Breast epithelium (tissue), 3 donors: ENCODE data around the gene CREM.

Experiments
- POLR2A ChIP-seq: fragments of 450-650 bp; IDR thresholded peaks from one replicate; pipeline ENCODE4 v1.6.1; 2016; ENCODE audit warnings: antibody characterized with exemption, mild to moderate bottlenecking, moderate library complexity
- TF ChIP-seq, protein P1 (sequence below), 3 donors: fragments of 450-650 bp; IDR thresholded peaks; one replicate each; pipeline ENCODE4 v1.5.1; 2016 to 2017; ENCODE audit warnings: antibody characterized with exemption in 3 of 3, mild to moderate bottlenecking in 3 of 3, moderate library complexity in 3 of 3

- TF ChIP-seq POLR2A, result no peak
- TF ChIP-seq, protein P1, sequence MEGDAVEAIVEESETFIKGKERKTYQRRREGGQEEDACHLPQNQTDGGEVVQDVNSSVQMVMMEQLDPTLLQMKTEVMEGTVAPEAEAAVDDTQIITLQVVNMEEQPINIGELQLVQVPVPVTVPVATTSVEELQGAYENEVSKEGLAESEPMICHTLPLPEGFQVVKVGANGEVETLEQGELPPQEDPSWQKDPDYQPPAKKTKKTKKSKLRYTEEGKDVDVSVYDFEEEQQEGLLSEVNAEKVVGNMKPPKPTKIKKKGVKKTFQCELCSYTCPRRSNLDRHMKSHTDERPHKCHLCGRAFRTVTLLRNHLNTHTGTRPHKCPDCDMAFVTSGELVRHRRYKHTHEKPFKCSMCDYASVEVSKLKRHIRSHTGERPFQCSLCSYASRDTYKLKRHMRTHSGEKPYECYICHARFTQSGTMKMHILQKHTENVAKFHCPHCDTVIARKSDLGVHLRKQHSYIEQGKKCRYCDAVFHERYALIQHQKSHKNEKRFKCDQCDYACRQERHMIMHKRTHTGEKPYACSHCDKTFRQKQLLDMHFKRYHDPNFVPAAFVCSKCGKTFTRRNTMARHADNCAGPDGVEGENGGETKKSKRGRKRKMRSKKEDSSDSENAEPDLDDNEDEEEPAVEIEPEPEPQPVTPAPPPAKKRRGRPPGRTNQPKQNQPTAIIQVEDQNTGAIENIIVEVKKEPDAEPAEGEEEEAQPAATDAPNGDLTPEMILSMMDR (IDR thresholded peaks at IDR 0.05), result no peak
Measured at GRCh38 chr10:35237766-35238512, 111.3 kb downstream of the CREM start.
